Thyroid gland (tissue), 4 donors: ENCODE data around the gene ZBTB32.

Source experiments
- CTCF ChIP-seq, 6 experiments: fragments of 200-600 bp in 3 of 6; fragments of 450-650 bp in 3 of 6; sonication (generic) in 3 of 6; IDR thresholded peaks; one replicate each; pipeline ENCODE4 v1.5.1; 2016 to 2019; ENCODE audit warnings: antibody characterized with exemption in 6 of 6, mild to moderate bottlenecking in 2 of 6, inconsistent platforms in 1 of 6, moderate library complexity in 1 of 6
- POLR2A ChIP-seq, 2 donors: fragments of 450-650 bp; IDR thresholded peaks; one replicate each; pipeline ENCODE4 v1.6.1; 2017; ENCODE audit warnings: antibody characterized with exemption in 2 of 2, mild to moderate bottlenecking in 2 of 2, moderate library complexity in 1 of 2

GRCh38 chr19:35675589-35676140 is 28.7 kb upstream of the ZBTB32 start:
- TF ChIP-seq POLR2A (IDR thresholded peaks at IDR 0.05) (no peak), CTCF (IDR thresholded peaks at IDR 0.05) (no peak)
